SU-DHL-6 (cell line): ENCODE measurements around the gene NT5DC3.
"Not testable (repeated sequence)": the region's sequence is repeated elsewhere in the genome, so short reads cannot be mapped to it uniquely, and the experiment has no call there.

Experiments
- H2AFZ ChIP-seq: fragments of 200-600 bp; sonication (generic); 2 replicates; pipeline ENCODE4 v1.6.1; 2014; ENCODE audit warnings: low read depth, mild to moderate bottlenecking, moderate library complexity, mixed read lengths, antibody characterized with exemption, low read length; ENCODE audit not compliant: severe bottlenecking
- H3F3A ChIP-seq: fragments of 200-600 bp; shearing (Covaris generic); 2 replicates; pipeline ENCODE4 v1.6.0; 2016; ENCODE audit warnings: antibody characterized with exemption, mild to moderate bottlenecking; ENCODE audit not compliant: insufficient read depth
- H3K27ac ChIP-seq: fragments of 200-600 bp; sonication (generic); 2 replicates; pipeline ENCODE4 v1.5.1; 2016; ENCODE audit warnings: low read depth, mild to moderate bottlenecking, low read length, moderate library complexity, mixed read lengths
- H3K27me3 ChIP-seq: fragments of 200-600 bp; sonication (generic), shearing (Covaris generic); 2 replicates; pipeline ENCODE4 v1.6.0; 2014; ENCODE audit warnings: mild to moderate bottlenecking, low read length
- H3K36me3 ChIP-seq: fragments of 200-600 bp; sonication (generic); 2 replicates; pipeline ENCODE4 v1.6.1; 2014; ENCODE audit warnings: mild to moderate bottlenecking, low read length, mixed read lengths
- H3K4me2 ChIP-seq: fragments of 300-600, 200-600 bp; shearing (Covaris generic), sonication (generic); 2 replicates; pipeline ENCODE4 v1.6.0; 2014; ENCODE audit warnings: low read length, low read depth, mild to moderate bottlenecking; ENCODE audit not compliant: poor library complexity, severe bottlenecking
- H3K4me3 ChIP-seq: fragments of 200-600 bp; sonication (generic); 2 replicates; pipeline ENCODE4 v1.5.1; 2014; ENCODE audit warnings: antibody characterized with exemption, low read length, mild to moderate bottlenecking, mixed read lengths; ENCODE audit not compliant: insufficient read depth, poor library complexity, severe bottlenecking
- H3K79me2 ChIP-seq: fragments of 200-600 bp; sonication (generic); 2 replicates; pipeline ENCODE4 v1.6.1; 2014; ENCODE audit warnings: mild to moderate bottlenecking, low read length, moderate library complexity; ENCODE audit not compliant: insufficient read depth
- H3K9ac ChIP-seq: fragments of 200-600 bp; sonication (generic); 2 replicates; pipeline ENCODE4 v1.7.0; 2014; ENCODE audit warnings: mild to moderate bottlenecking, low read length
- H3K9me2 ChIP-seq: fragments of 200-600 bp; sonication (generic); replicated peaks from 2 replicates; pipeline ENCODE4 v1.6.1; 2014; ENCODE audit warnings: low read length; ENCODE audit not compliant: insufficient read depth
- H3K9me3 ChIP-seq: fragments of 200-600 bp; sonication (generic); 2 replicates; pipeline ENCODE4 v1.6.1; 2014; ENCODE audit warnings: low read length, mixed read lengths; ENCODE audit not compliant: insufficient read depth
- H4K20me1 ChIP-seq: fragments of 200-600 bp; sonication (generic); 2 replicates; pipeline ENCODE4 v1.6.1; 2014; ENCODE audit warnings: low read depth, mild to moderate bottlenecking, antibody characterized with exemption, low read length, moderate library complexity, mixed read lengths
- EZH2phosphoT487 ChIP-seq: fragments of 200-600 bp; sonication (generic), shearing (Covaris generic); conservative IDR thresholded peaks from 2 replicates; pipeline ENCODE4 v1.6.1; 2018; ENCODE audit warnings: mild to moderate bottlenecking, antibody characterized with exemption, low read length, moderate library complexity, mixed read lengths
- TF ChIP-seq, protein P1 (sequence below): fragments of 200-600 bp; sonication (generic); IDR thresholded peaks from one replicate; pipeline ENCODE4 v1.5.1; 2017; ENCODE audit warnings: antibody characterized with exemption, mild to moderate bottlenecking, low read length, moderate library complexity; ENCODE audit not compliant: insufficient read depth, poor library complexity, severe bottlenecking

NT5DC3 gene

DNA sequence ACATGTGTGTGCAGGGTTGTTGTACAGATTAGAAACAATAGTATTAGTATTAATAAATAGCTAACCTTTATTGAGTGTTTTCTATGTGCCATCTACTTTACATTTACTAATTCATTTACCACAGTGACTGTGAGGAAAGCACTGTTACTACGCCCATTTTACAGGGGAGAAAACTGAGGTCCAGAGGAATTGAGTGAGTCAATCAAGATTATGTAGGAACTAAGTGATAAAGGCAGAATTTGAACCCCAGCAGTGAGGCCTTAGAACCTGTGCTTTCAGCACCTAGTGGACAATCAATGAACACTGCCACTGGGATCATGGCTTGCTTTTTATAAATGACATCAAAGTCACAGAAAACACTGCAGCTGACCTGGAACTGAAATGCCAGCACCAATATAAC lies 28.2 kb downstream of the NT5DC3 start:
- H2AFZ ChIP-seq: no peak overlapping the region
- no peaks in the 10 kb centered on the region for H4K20me1 ChIP-seq
- TF ChIP-seq EZH2phosphoT487: no peak
- TF ChIP-seq, protein P1, sequence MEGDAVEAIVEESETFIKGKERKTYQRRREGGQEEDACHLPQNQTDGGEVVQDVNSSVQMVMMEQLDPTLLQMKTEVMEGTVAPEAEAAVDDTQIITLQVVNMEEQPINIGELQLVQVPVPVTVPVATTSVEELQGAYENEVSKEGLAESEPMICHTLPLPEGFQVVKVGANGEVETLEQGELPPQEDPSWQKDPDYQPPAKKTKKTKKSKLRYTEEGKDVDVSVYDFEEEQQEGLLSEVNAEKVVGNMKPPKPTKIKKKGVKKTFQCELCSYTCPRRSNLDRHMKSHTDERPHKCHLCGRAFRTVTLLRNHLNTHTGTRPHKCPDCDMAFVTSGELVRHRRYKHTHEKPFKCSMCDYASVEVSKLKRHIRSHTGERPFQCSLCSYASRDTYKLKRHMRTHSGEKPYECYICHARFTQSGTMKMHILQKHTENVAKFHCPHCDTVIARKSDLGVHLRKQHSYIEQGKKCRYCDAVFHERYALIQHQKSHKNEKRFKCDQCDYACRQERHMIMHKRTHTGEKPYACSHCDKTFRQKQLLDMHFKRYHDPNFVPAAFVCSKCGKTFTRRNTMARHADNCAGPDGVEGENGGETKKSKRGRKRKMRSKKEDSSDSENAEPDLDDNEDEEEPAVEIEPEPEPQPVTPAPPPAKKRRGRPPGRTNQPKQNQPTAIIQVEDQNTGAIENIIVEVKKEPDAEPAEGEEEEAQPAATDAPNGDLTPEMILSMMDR: no peak
- H3K27me3 ChIP-seq: no peaks in the 10 kb centered on the region
- no peaks in the 10 kb centered on the region for H3F3A ChIP-seq
- H3K9me3 ChIP-seq: no peaks in the 10 kb centered on the region
- H3K79me2 ChIP-seq: no peaks in the 10 kb centered on the region
- H3K27ac ChIP-seq: no peak overlapping the region
- no peaks in the 10 kb centered on the region for H3K9me2 ChIP-seq
- H3K36me3 ChIP-seq: no peaks in the 10 kb centered on the region
- H3K9ac ChIP-seq: no peak overlapping the region
- H3K4me2 ChIP-seq: no peak overlapping the region
- no peak overlapping the region for H3K4me3 ChIP-seq

DNA sequence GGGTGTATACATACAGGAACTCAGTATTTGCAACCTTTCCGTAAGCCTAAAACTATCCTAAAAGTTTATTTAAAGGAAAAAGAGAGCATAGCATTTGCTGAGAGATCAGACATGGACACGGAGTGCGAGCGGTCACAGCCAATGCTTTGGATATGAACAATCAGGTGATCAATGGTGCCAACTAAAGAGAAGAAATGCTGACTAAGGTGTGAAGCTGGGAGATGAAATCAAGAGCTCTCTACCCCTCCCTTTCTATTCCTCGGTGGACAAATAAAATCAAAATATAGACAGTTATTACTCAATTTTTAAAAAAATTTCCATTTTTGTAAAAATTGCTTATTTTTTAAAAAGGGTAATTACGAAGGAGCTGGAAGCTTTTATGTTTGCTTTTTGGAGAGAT lies 29.2 kb downstream of the NT5DC3 start:
- H3K36me3 ChIP-seq: no peaks in the 10 kb centered on the region
- H3K9me3 ChIP-seq: no peaks in the 10 kb centered on the region
- no peaks in the 10 kb centered on the region for H4K20me1 ChIP-seq
- no peak overlapping the region for H2AFZ ChIP-seq
- no peak overlapping the region for H3K27ac ChIP-seq
- TF ChIP-seq EZH2phosphoT487: no peak
- TF ChIP-seq, protein P1: no peak
- H3F3A ChIP-seq: no peaks in the 10 kb centered on the region
- H3K9me2 ChIP-seq: no peaks in the 10 kb centered on the region
- no peaks in the 10 kb centered on the region for H3K79me2 ChIP-seq
- H3K4me3 ChIP-seq: no peak overlapping the region
- no peaks in the 10 kb centered on the region for H3K27me3 ChIP-seq
- no peak overlapping the region for H3K4me2 ChIP-seq
- no peak overlapping the region for H3K9ac ChIP-seq

DNA sequence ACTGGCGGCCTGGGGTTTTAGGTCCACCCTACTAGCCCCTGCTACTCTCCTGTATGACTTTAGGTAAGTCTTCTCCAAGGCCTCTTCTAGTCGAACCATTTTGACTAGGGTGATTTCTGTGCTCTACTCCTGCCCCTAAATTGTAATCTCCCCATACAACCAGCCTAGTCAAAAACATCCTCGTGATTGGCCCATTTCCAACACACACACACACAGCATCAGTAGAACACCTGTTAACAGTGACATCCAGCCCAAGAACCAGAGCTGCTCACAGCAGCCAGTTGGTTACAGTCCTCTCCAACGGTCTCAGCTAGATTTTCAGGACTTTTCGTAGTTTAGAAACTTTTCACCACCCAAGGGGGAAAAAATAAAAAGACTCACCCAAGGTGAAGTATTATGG lies 30.9 kb downstream of the NT5DC3 start:
- H3K9ac ChIP-seq: no peak overlapping the region
- no peaks in the 10 kb centered on the region for H3K79me2 ChIP-seq
- no peaks in the 10 kb centered on the region for H4K20me1 ChIP-seq
- H3F3A ChIP-seq: no peaks in the 10 kb centered on the region
- no peaks in the 10 kb centered on the region for H3K9me2 ChIP-seq
- TF ChIP-seq, protein P1: no peak
- no peak for TF ChIP-seq EZH2phosphoT487
- H3K9me3 ChIP-seq: no peaks in the 10 kb centered on the region
- no peak overlapping the region for H3K4me3 ChIP-seq
- no peak overlapping the region for H3K4me2 ChIP-seq
- H3K27me3 ChIP-seq: no peaks in the 10 kb centered on the region
- H2AFZ ChIP-seq: no peak overlapping the region
- H3K27ac ChIP-seq: no peak overlapping the region
- no peaks in the 10 kb centered on the region for H3K36me3 ChIP-seq

DNA sequence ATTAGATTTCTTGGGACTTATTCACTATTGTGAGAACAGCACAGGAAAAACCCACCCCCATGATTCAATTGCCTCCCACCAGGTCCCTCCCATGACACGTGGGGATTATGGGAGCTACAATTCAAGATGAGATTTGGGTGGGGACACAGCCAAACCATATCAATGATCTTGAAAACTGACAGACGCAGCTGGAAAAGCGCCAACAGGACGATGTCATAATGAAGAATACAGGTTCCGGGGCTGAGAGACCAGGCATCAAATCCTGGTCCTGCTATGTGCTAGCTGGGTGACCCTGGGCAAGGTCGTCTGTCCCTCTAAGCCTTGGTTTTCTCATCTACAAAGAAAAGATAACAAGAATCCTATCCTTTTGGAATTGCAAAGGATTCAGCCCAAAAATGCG lies 31.4 kb downstream of the NT5DC3 start:
- H3K4me2 ChIP-seq, H3F3A ChIP-seq, H3K36me3 ChIP-seq: not testable (repeated sequence)

More for the DNA sequence above, 31.4 kb downstream of the NT5DC3 start:
- not testable (repeated sequence) for H3K27ac ChIP-seq, H2AFZ ChIP-seq, H3K9me2 ChIP-seq, H3K9me3 ChIP-seq, H3K4me3 ChIP-seq, H3K79me2 ChIP-seq, H4K20me1 ChIP-seq, H3K27me3 ChIP-seq, H3K9ac ChIP-seq
